ENCODE results near the gene DUOXA1.

DUOXA1 gene

DNA sequence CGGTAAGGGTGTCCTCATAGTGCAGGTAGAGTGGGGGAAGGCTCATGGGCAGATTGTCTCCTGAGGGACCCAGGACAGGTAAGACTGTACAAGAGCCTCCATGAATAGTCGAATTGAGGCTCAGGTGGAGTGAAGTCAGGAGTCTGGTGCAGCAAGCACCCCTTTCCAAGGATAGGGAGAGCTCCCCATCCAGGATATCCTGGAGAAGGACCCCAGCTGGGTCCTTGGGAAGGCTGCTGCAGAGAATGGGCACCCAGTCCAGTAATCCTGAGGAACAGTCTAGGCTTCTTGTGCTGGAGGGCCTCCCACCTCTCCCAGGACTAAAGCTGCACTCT is 15.0 kb downstream of the DUOXA1 start:
- DNase-seq (ENCODE audit: low read depth): no peak

DNA sequence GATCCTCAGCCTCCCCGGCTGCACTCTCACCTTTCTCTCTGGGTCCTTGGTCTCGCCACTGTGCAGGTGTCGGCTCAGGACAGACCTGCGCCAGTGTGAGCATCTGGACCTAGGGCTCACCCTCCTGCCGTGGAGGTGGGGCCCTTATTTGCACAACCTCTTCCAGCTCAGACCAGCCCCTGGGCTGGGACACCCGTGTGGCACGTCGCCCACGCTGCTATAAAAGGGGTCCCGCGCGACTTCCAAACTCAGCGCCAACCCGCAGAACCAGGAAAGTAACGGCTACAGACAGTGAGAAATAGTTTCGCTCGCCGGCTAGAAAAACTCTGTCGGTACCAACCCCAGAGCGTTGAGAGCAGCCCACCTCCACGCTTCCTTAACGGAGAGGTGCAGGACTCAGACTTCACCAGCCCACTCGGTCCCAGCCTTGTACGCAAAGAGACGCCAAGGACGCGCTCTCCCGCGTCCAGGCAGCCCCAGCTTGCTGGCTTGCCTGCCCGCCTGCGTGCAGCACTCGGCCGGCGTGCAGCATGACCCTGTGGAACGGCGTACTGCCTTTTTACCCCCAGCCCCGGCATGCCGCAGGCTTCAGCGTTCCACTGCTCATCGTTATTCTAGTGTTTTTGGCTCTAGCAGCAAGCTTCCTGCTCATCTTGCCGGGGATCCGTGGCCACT is 15.5 kb downstream of the DUOXA1 start, which contains the start of the genes DUOX2 and DUOXA2:
Gene DUOX2, minus strand, starts transcription at position 97 of the 675 bp plus-strand sequence. CDS start 761 bp downstream, outside the sequence.
Gene DUOXA2, plus strand, starts transcription at position 251 of the 675 bp plus-strand sequence. Its CDS starts 280 bp downstream, at position 531.
- no peak for DNase-seq (ENCODE audit: low read depth)
- H3K4me3 ChIP-seq (ENCODE audit: control insufficient read depth, low read depth, low read length): no peak within 1 kb of the TSS

More for the DNA sequence above, 15.0 kb downstream of the DUOXA1 start:
- TF ChIP-seq, protein P1, sequence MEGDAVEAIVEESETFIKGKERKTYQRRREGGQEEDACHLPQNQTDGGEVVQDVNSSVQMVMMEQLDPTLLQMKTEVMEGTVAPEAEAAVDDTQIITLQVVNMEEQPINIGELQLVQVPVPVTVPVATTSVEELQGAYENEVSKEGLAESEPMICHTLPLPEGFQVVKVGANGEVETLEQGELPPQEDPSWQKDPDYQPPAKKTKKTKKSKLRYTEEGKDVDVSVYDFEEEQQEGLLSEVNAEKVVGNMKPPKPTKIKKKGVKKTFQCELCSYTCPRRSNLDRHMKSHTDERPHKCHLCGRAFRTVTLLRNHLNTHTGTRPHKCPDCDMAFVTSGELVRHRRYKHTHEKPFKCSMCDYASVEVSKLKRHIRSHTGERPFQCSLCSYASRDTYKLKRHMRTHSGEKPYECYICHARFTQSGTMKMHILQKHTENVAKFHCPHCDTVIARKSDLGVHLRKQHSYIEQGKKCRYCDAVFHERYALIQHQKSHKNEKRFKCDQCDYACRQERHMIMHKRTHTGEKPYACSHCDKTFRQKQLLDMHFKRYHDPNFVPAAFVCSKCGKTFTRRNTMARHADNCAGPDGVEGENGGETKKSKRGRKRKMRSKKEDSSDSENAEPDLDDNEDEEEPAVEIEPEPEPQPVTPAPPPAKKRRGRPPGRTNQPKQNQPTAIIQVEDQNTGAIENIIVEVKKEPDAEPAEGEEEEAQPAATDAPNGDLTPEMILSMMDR (IDR thresholded peaks at IDR 0.05; ENCODE audit: control insufficient read depth, insufficient read depth, low read depth, low read length, missing control alignments): no peak
- H3K4me3 ChIP-seq (ENCODE audit: control insufficient read depth, low read depth, low read length): no peak overlapping the region

DNA sequence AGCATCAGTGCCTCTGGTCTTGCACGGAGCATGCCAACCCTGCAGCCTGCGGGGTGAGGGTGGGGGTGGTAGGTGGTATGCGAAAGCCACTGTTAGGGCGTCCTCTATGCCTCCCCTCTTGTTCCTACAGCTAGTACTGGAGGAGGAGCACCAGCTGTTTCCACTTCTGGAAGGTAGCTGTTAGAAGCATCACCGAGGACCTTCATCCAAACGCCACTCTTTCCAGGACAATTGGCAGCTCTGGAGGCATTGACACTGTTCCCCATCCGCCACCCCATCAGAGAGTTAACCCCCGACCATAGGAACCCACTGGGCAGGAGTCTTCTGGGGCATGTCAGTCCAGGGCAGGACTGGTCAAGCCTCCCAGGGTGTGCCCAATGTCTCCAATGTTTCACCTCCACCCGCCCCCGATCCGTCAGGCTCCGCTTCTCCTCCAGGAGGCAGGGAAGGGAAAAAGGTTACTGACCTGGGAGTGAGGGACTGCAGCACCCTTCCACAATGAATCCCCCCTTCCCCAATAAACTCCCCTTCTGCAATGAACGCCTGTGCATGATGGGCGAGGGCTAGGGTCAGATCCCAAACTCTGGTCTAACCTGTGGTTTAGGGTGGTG is 16.2 kb downstream of the DUOXA1 start:
- DNase-seq (ENCODE audit: low read depth): no peak
- H3K4me3 ChIP-seq (ENCODE audit: control insufficient read depth, low read depth, low read length): no peak overlapping the region
- TF ChIP-seq, protein P1 (IDR thresholded peaks at IDR 0.05; ENCODE audit: control insufficient read depth, insufficient read depth, low read depth, low read length, missing control alignments): no peak

More for the DNA sequence above, 15.5 kb downstream of the DUOXA1 start, which contains the start of the genes DUOX2 and DUOXA2:
- TF ChIP-seq, protein P1 (IDR thresholded peaks at IDR 0.05; ENCODE audit: control insufficient read depth, insufficient read depth, low read depth, low read length, missing control alignments): no peak

DNA sequence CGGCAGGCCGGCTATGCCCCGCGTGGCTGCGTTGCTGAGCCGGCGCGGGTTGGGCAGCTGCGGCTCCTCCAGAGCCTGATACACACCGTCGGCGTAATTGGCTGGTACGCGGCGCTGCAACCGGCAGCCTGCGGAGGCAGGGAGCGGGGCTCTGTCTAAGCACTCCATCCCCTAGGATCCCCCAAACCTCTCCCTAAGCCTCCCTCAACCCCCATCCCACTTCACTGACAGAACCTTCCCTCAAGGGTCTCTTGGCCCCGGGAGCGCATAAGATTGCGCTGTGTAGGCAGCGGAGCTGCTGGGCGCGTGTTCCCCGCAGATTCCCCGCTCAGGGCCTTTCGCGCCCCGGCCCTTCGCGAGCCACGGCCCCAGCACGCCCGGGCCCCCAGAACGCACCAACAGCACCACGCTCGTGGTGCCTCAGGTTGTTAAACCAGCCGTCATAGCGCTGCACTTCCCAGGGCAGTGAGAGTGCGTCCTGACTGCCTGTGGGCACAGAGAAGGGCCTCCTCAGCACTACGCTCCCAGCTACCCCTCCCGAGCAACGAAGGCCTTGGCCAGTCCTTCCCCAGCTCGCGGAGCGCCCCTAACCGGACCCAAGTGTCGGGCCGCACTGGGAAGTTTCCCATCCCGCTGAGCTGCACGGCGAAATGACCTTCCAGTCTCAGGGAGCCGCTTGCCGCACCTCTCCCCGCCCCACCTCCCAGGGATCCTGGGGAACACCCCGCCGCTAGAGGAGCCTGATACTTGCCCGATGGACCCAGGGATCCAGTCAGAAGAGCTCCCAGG is 16.9 kb downstream of the DUOXA1 start:
- no peak for DNase-seq (ENCODE audit: low read depth)
- TF ChIP-seq, protein P1 (IDR thresholded peaks at IDR 0.05; ENCODE audit: control insufficient read depth, insufficient read depth, low read depth, low read length, missing control alignments): no peak
- no peak overlapping the region; the same call in 1 of the 2 replicates for H3K4me3 ChIP-seq (ENCODE audit: control insufficient read depth, low read depth, low read length)

DNA sequence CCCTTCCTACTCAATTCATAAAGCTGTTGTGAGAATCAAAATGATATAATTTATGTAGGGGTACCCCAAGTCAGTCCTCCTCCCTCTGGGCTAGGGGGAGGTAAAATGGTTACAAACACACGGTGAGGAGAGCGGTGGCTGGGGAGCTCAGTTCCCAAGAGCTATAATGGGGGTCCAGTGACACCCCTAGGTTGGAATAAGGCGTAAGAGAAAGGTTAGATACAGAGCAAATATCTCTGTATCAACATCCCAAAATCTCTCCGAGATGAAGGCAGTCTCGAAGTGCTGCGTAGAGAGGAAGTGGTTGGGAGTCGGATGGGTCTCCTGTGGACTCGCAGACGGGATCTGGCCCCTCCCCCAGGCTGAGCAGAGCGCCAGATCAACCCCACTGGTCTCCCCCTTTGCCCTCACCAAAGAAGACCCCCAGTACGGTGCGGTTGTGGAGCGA is 17.5 kb downstream of the DUOXA1 start:
- DNase-seq (ENCODE audit: low read depth): no peak
- H3K4me3 ChIP-seq (ENCODE audit: control insufficient read depth, low read depth, low read length): no peak overlapping the region; the same call in 1 of the 2 replicates

More for the DNA sequence above, 17.5 kb downstream of the DUOXA1 start:
- TF ChIP-seq, protein P1 (IDR thresholded peaks at IDR 0.05; ENCODE audit: control insufficient read depth, insufficient read depth, low read depth, low read length, missing control alignments): no peak
